ENCODE data around the gene ZNF701. TPM values are rescaled to one million over a fixed set of nuclear protein-coding genes. Genes with fewer than 3 reads are reported as not detected.
"Not testable (repeated sequence)": the region's sequence is repeated elsewhere in the genome, so short reads cannot be mapped to it uniquely, and the experiment has no call there.

Gene ZNF701
- total RNA-seq, 1 donor from 2014 or later = 15.7 TPM

GRCh38 chr19:52527956-52528351 lies 42.1 kb upstream of the ZNF701 start:
- Histone ChIP-seq H3K9me3 (no peaks in the 10 kb centered on the region), H3K27me3 (no peaks in the 10 kb centered on the region), H3K4me3 (peak overlapping the region; percentile 66 to 84), H3K27ac (peak overlapping the region; percentile 78), H3K4me1 (peaks cover 13% of the 10 kb centered on the region), H3K36me3 (no peaks in the 10 kb centered on the region)
- no peak for DNase-seq (ENCODE audit: extremely low spot score in 2 of 2)
- intact Hi-C loops (cut with DNase I) = no loop called here
- TF ChIP-seq POLR2AphosphoS5 (IDR thresholded peaks at IDR 0.05; ENCODE audit: insufficient read depth in 1 of 2, low read depth in 1 of 2) = no peak
- no peak for TF ChIP-seq CTCF (IDR thresholded peaks at IDR 0.05)
- no peak for TF ChIP-seq POLR2A (IDR thresholded peaks at IDR 0.05)

- H3K27me3 ChIP-seq = no peaks in the 10 kb centered on the region
- H3K9me3 ChIP-seq = no peaks in the 10 kb centered on the region
- TF ChIP-seq POLR2A (IDR thresholded peaks at IDR 0.05) (no peak), POLR2AphosphoS5 (IDR thresholded peaks at IDR 0.05; ENCODE audit: insufficient read depth in 1 of 2, low read depth in 1 of 2) (no peak), CTCF (IDR thresholded peaks at IDR 0.05) (no peak)
- intact Hi-C loops (cut with DNase I) = no loop called here
- no peak for DNase-seq (ENCODE audit: extremely low spot score in 2 of 2)
- H3K27ac ChIP-seq = no peak overlapping the region
- H3K36me3 ChIP-seq = no peaks in the 10 kb centered on the region
- H3K4me1 ChIP-seq = peaks cover 17% of the 10 kb centered on the region
- H3K4me3 ChIP-seq = no peak overlapping the region
Measured at GRCh38 chr19:52532480-52532879, 37.6 kb upstream of the ZNF701 start.

GRCh38 chr19:52533901-52534300 lies 36.2 kb upstream of the ZNF701 start:
- no peak for DNase-seq (ENCODE audit: extremely low spot score in 2 of 2)
- no peak overlapping the region for H3K27ac ChIP-seq
- H3K27me3 ChIP-seq = no peaks in the 10 kb centered on the region
- intact Hi-C loops (cut with DNase I) = no loop called here
- no peaks in the 10 kb centered on the region for H3K36me3 ChIP-seq
- peaks cover 8% of the 10 kb centered on the region for H3K4me1 ChIP-seq
- no peak overlapping the region for H3K4me3 ChIP-seq
- TF ChIP-seq CTCF (IDR thresholded peaks at IDR 0.05) (no peak), POLR2AphosphoS5 (IDR thresholded peaks at IDR 0.05; ENCODE audit: insufficient read depth in 1 of 2, low read depth in 1 of 2) (no peak), POLR2A (IDR thresholded peaks at IDR 0.05) (no peak)
- H3K9me3 ChIP-seq = no peaks in the 10 kb centered on the region

GRCh38 chr19:52535385-52535770 lies 34.7 kb upstream of the ZNF701 start:
- intact Hi-C loops (cut with DNase I); H3K36me3 ChIP-seq; H3K27me3 ChIP-seq; H3K9me3 ChIP-seq; H3K4me1 ChIP-seq; DNase-seq (ENCODE audit: extremely low spot score in 2 of 2); H3K27ac ChIP-seq: not testable (repeated sequence)
- peak overlapping the region; percentile 48 to 66 for H3K4me3 ChIP-seq

GRCh38 chr19:52535771-52536447 lies 34.2 kb upstream of the ZNF701 start:
- peak in 1 of 2 donors; percentile 88 for DNase-seq (ENCODE audit: extremely low spot score in 2 of 2)
- peaks cover 4% of the 10 kb centered on the region for H3K4me1 ChIP-seq
- H3K9me3 ChIP-seq = no peaks in the 10 kb centered on the region
- no peaks in the 10 kb centered on the region for H3K27me3 ChIP-seq
- H3K27ac ChIP-seq = peak overlapping the region; percentile 67
- intact Hi-C loops (cut with DNase I) = no loop called here
- TF ChIP-seq POLR2AphosphoS5 (IDR thresholded peaks at IDR 0.05; ENCODE audit: insufficient read depth in 1 of 2, low read depth in 1 of 2) (peak in 1 of 2 donors; percentile 70), CTCF (IDR thresholded peaks at IDR 0.05) (no peak), POLR2A (IDR thresholded peaks at IDR 0.05) (peak in 1 of 2 donors; percentile 26)
- H3K4me3 ChIP-seq = peak overlapping the region; percentile 48 to 66
- H3K36me3 ChIP-seq = no peaks in the 10 kb centered on the region
